Caco-2 (cell line): ENCODE results near the gene ATXN3L. TPM values are rescaled to one million over a fixed set of nuclear protein-coding genes. Genes with fewer than 3 reads are reported as not detected.

Experiments
- BruUV-seq: library from RNA; stranded (reverse); fragments of 400-500 nt; replicated peaks from 2 replicates; lab custom pipeline; 2021; lab: Mats Ljungman, UMichigan
- CTCF ChIA-PET: fragments of 300-600 bp; sonication (Branson Sonifier 250); formaldehyde crosslinking; loops from one replicate; lab custom pipeline; 2022; ENCODE audit warnings: antibody characterized with exemption; lab: Charles Lee
- POLR2A ChIA-PET: fragments of 300-600 bp; sonication (Branson Sonifier 250); formaldehyde crosslinking; loops from one replicate; lab custom pipeline; 2022; ENCODE audit warnings: antibody characterized with exemption; lab: Charles Lee
- DNase-seq, 2 experiments: peaks; one replicate each; pipeline versions ENCODE4 v3.0.0 to v3.0.0-alpha.2; 2020 to 2022
- H3K27me3 ChIP-seq: replicated peaks from 2 replicates; pipeline ENCODE4 v1.6.0; 2011; ENCODE audit warnings: low read length; ENCODE audit not compliant: control insufficient read depth, insufficient read depth
- H3K36me3 ChIP-seq: 2 replicates; pipeline ENCODE4 v1.5.1; 2011; ENCODE audit warnings: low read length; ENCODE audit not compliant: control insufficient read depth, insufficient read depth
- H3K4me1 ChIP-seq: fragments of 250-450 bp; sonication (Bioruptor Pico); 2 replicates; pipeline ENCODE4 v1.5.1; 2020; ENCODE audit warnings: mild to moderate bottlenecking
- H3K4me3 ChIP-seq: 2 replicates; pipeline ENCODE4 v1.5.1; 2011; ENCODE audit warnings: low read depth, mild to moderate bottlenecking, control low read depth, low read length
- H3K9me3 ChIP-seq: fragments of 250-450 bp; sonication (Bioruptor Pico); 2 replicates; pipeline ENCODE4 v1.5.1; 2020; ENCODE audit warnings: mild to moderate bottlenecking, moderate library complexity
- H3K27ac Mint-ChIP-seq: one replicate; pipeline ENCODE4 v1.8.0; 2022; ENCODE audit warnings: mixed read lengths; ENCODE audit not compliant: unreplicated experiment
- H3K27me3 Mint-ChIP-seq: one replicate; pipeline ENCODE4 v1.8.0; 2022; ENCODE audit warnings: mixed read lengths; ENCODE audit not compliant: insufficient read depth, unreplicated experiment
- H3K36me3 Mint-ChIP-seq: one replicate; pipeline ENCODE4 v1.8.0; 2022; ENCODE audit warnings: mild to moderate bottlenecking, mixed read lengths; ENCODE audit not compliant: insufficient read depth, unreplicated experiment
- H3K4me1 Mint-ChIP-seq: one replicate; pipeline ENCODE4 v1.8.0; 2022; ENCODE audit warnings: low read depth, mixed read lengths; ENCODE audit not compliant: unreplicated experiment
- H3K4me3 Mint-ChIP-seq: one replicate; pipeline ENCODE4 v1.8.0; 2022; ENCODE audit warnings: mild to moderate bottlenecking, moderate library complexity, mixed read lengths; ENCODE audit not compliant: unreplicated experiment
- H3K9me3 Mint-ChIP-seq: one replicate; pipeline ENCODE4 v1.8.0; 2022; ENCODE audit warnings: mixed read lengths; ENCODE audit not compliant: unreplicated experiment
- intact Hi-C: fragments of 100-400 bp; cut with micrococcal nuclease; formaldehyde crosslinking; loops from one replicate; pipeline ENCODE4 v1.10.0; 2022; ENCODE audit not compliant: unreplicated experiment
- total RNA-seq: library from RNA; stranded (reverse); gene quantifications from 2 replicates; pipeline ENCODE4 v1.2.3, GENCODE V29; 2022
- TF ChIP-seq, protein P1 (sequence below), 2 experiments: fragments of 200-600 bp in 1 of 2; IDR thresholded peaks; 1 replicate in 1 of 2; 2 replicates in 1 of 2; pipeline versions ENCODE4 v1.5.1 to v1.8.0; 2011 to 2022; ENCODE audit warnings: antibody characterized with exemption in 1 of 2, control low read depth in 1 of 2, inconsistent platforms in 1 of 2, low read depth in 1 of 2, low read length in 1 of 2, mild to moderate bottlenecking in 1 of 2, moderate library complexity in 1 of 2; ENCODE audit not compliant: insufficient read depth in 1 of 2, severe bottlenecking in 1 of 2, unreplicated experiment in 1 of 2

ATXN3L gene
- total RNA-seq, 1 experiment from 2014 or later: not detected

- no peaks in the 10 kb centered on the region for H3K4me1 Mint-ChIP-seq
- DNase-seq: no peak
- ChIA-PET CTCF (no interaction called here), POLR2A (no interaction called here)
- TF ChIP-seq, protein P1, sequence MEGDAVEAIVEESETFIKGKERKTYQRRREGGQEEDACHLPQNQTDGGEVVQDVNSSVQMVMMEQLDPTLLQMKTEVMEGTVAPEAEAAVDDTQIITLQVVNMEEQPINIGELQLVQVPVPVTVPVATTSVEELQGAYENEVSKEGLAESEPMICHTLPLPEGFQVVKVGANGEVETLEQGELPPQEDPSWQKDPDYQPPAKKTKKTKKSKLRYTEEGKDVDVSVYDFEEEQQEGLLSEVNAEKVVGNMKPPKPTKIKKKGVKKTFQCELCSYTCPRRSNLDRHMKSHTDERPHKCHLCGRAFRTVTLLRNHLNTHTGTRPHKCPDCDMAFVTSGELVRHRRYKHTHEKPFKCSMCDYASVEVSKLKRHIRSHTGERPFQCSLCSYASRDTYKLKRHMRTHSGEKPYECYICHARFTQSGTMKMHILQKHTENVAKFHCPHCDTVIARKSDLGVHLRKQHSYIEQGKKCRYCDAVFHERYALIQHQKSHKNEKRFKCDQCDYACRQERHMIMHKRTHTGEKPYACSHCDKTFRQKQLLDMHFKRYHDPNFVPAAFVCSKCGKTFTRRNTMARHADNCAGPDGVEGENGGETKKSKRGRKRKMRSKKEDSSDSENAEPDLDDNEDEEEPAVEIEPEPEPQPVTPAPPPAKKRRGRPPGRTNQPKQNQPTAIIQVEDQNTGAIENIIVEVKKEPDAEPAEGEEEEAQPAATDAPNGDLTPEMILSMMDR (IDR thresholded peaks at IDR 0.05; ENCODE audit: insufficient read depth in 1 of 2, low read depth in 1 of 2, low read length in 1 of 2, severe bottlenecking in 1 of 2, unreplicated experiment in 1 of 2): no peak
- Histone ChIP-seq H3K4me1 (no peaks in the 10 kb centered on the region), H3K27me3 (no peaks in the 10 kb centered on the region), H3K9me3 (no peaks in the 10 kb centered on the region), H3K36me3 (no peaks in the 10 kb centered on the region), H3K4me3 (no peak overlapping the region)
- no peak overlapping the region for H3K27ac Mint-ChIP-seq
- no peaks in the 10 kb centered on the region for H3K9me3 Mint-ChIP-seq
- H3K36me3 Mint-ChIP-seq: no peaks in the 10 kb centered on the region
- no peak overlapping the region for H3K4me3 Mint-ChIP-seq
- no peaks in the 10 kb centered on the region for H3K27me3 Mint-ChIP-seq
- intact Hi-C loops: no loop called here
- BruUV-seq: no TSS peak
Measured at GRCh38 chrX:13366698-13367097, 46.8 kb upstream of the ATXN3L start.

- no peak overlapping the region for H3K4me3 Mint-ChIP-seq
- no peaks in the 10 kb centered on the region for H3K36me3 Mint-ChIP-seq
- H3K9me3 Mint-ChIP-seq: no peaks in the 10 kb centered on the region
- DNase-seq: no peak
- no peak overlapping the region for H3K27ac Mint-ChIP-seq
- BruUV-seq: no TSS peak
- no peaks in the 10 kb centered on the region for H3K36me3 ChIP-seq
- no peaks in the 10 kb centered on the region for H3K4me1 Mint-ChIP-seq
- TF ChIP-seq, protein P1 (IDR thresholded peaks at IDR 0.05; ENCODE audit: insufficient read depth in 1 of 2, low read depth in 1 of 2, low read length in 1 of 2, severe bottlenecking in 1 of 2, unreplicated experiment in 1 of 2): no peak
- H3K4me3 ChIP-seq: no peak overlapping the region
- H3K27me3 ChIP-seq: no peaks in the 10 kb centered on the region
- no peaks in the 10 kb centered on the region for H3K27me3 Mint-ChIP-seq
- intact Hi-C loops: no loop called here
- POLR2A ChIA-PET: no interaction called here
- CTCF ChIA-PET: no interaction called here
- no peaks in the 10 kb centered on the region for H3K4me1 ChIP-seq
- no peaks in the 10 kb centered on the region for H3K9me3 ChIP-seq
Measured at GRCh38 chrX:13365161-13365560, 45.3 kb upstream of the ATXN3L start.

GRCh38 chrX:13364230-13364857, 44.5 kb upstream of the ATXN3L start:
- H3K27ac Mint-ChIP-seq: no peak overlapping the region

More at GRCh38 chrX:13364230-13364857, 44.5 kb upstream of the ATXN3L start:
- no peaks in the 10 kb centered on the region for H3K36me3 ChIP-seq
- Mint-ChIP-seq H3K36me3 (no peaks in the 10 kb centered on the region), H3K4me1 (no peaks in the 10 kb centered on the region), H3K27me3 (no peaks in the 10 kb centered on the region), H3K4me3 (no peak overlapping the region), H3K9me3 (no peaks in the 10 kb centered on the region)
- ChIA-PET POLR2A (no interaction called here), CTCF (no interaction called here)
- intact Hi-C loops: no loop called here
- TF ChIP-seq, protein P1 (IDR thresholded peaks at IDR 0.05; ENCODE audit: insufficient read depth in 1 of 2, low read depth in 1 of 2, low read length in 1 of 2, severe bottlenecking in 1 of 2, unreplicated experiment in 1 of 2): no peak
- H3K4me3 ChIP-seq: no peak overlapping the region
- no peaks in the 10 kb centered on the region for H3K4me1 ChIP-seq
- H3K27me3 ChIP-seq: no peaks in the 10 kb centered on the region
- no peaks in the 10 kb centered on the region for H3K9me3 ChIP-seq
- DNase-seq: no peak
- no TSS peak for BruUV-seq
